HUES48 (cell line): ENCODE data around the gene SLC5A7.

Source experiments
- H3K27ac ChIP-seq: one replicate; pipeline ENCODE4 v1.7.0; 2013; ENCODE audit warnings: low read depth, low read length, inconsistent platforms
- H3K27me3 ChIP-seq: 2 replicates; pipeline ENCODE4 v1.6.1; 2013; ENCODE audit warnings: mild to moderate bottlenecking, low read length; ENCODE audit not compliant: control insufficient read depth, insufficient read depth
- H3K36me3 ChIP-seq: 2 replicates; pipeline ENCODE4 v1.6.1; 2013; ENCODE audit warnings: low read length; ENCODE audit not compliant: control insufficient read depth, insufficient read depth
- H3K4me1 ChIP-seq: 2 replicates; pipeline ENCODE4 v1.6.1; 2013; ENCODE audit warnings: mild to moderate bottlenecking, low read length; ENCODE audit not compliant: control insufficient read depth, insufficient read depth
- H3K4me3 ChIP-seq: 2 replicates; pipeline ENCODE4 v1.5.1; 2013; ENCODE audit warnings: mild to moderate bottlenecking, low read depth, low read length
- H3K9ac ChIP-seq: 2 replicates; pipeline ENCODE4 v1.6.1; 2013; ENCODE audit warnings: mild to moderate bottlenecking, low read depth, low read length, moderate library complexity
- H3K9me3 ChIP-seq: 2 replicates; pipeline ENCODE4 v1.6.1; 2013; ENCODE audit warnings: low read length; ENCODE audit not compliant: control insufficient read depth, insufficient read depth

Gene SLC5A7

GRCh38 chr2:108022628-108023027, 36.3 kb downstream of the SLC5A7 start:
- H3K27me3 ChIP-seq = no peaks in the 10 kb centered on the region
- H3K36me3 ChIP-seq = no peaks in the 10 kb centered on the region
- no peaks in the 10 kb centered on the region for H3K9me3 ChIP-seq
- no peak overlapping the region for H3K27ac ChIP-seq
- H3K9ac ChIP-seq = no peak overlapping the region
- peaks cover 18% of the 10 kb centered on the region for H3K4me1 ChIP-seq
- H3K4me3 ChIP-seq = no peak overlapping the region

- Histone ChIP-seq H3K36me3 (no peaks in the 10 kb centered on the region), H3K4me3 (no peak overlapping the region), H3K27ac (no peak overlapping the region), H3K9ac (no peak overlapping the region), H3K27me3 (no peaks in the 10 kb centered on the region), H3K9me3 (no peaks in the 10 kb centered on the region), H3K4me1 (peaks cover 18% of the 10 kb centered on the region)
Observed at GRCh38 chr2:108023776-108024175, 37.5 kb downstream of the SLC5A7 start.

- H3K9ac ChIP-seq = no peak overlapping the region
- no peaks in the 10 kb centered on the region for H3K36me3 ChIP-seq
- H3K9me3 ChIP-seq = peaks cover 7% of the 10 kb centered on the region; the same call in 1 of the 2 replicates
- H3K4me3 ChIP-seq = no peak overlapping the region
- no peaks in the 10 kb centered on the region for H3K27me3 ChIP-seq
- H3K4me1 ChIP-seq = peaks cover 18% of the 10 kb centered on the region
- peak overlapping the region; percentile 15 for H3K27ac ChIP-seq
Observed at GRCh38 chr2:108026092-108026794, 39.9 kb downstream of the SLC5A7 start.

- no peak overlapping the region for H3K27ac ChIP-seq
- H3K4me1 ChIP-seq = peaks cover 18% of the 10 kb centered on the region
- H3K9me3 ChIP-seq = peaks cover 10% of the 10 kb centered on the region; the same call in 1 of the 2 replicates
- H3K9ac ChIP-seq = no peak overlapping the region
- H3K36me3 ChIP-seq = no peaks in the 10 kb centered on the region
- H3K4me3 ChIP-seq = no peak overlapping the region
- no peaks in the 10 kb centered on the region for H3K27me3 ChIP-seq
Observed at GRCh38 chr2:108029496-108029895, 43.2 kb downstream of the SLC5A7 start.

- no peak overlapping the region for H3K27ac ChIP-seq
- no peak overlapping the region for H3K4me3 ChIP-seq
- peaks cover 10% of the 10 kb centered on the region; the same call in 1 of the 2 replicates for H3K9me3 ChIP-seq
- H3K36me3 ChIP-seq = no peaks in the 10 kb centered on the region
- H3K9ac ChIP-seq = no peak overlapping the region
- peaks cover 18% of the 10 kb centered on the region for H3K4me1 ChIP-seq
- H3K27me3 ChIP-seq = no peaks in the 10 kb centered on the region
Observed at GRCh38 chr2:108029912-108030311, 43.6 kb downstream of the SLC5A7 start.

- no peaks in the 10 kb centered on the region for H3K27me3 ChIP-seq
- no peaks in the 10 kb centered on the region for H3K36me3 ChIP-seq
- H3K4me1 ChIP-seq = peaks cover 7% of the 10 kb centered on the region; the same call in 1 of the 2 replicates
- no peak overlapping the region for H3K27ac ChIP-seq
- no peak overlapping the region for H3K4me3 ChIP-seq
- no peak overlapping the region for H3K9ac ChIP-seq
- H3K9me3 ChIP-seq = peaks cover 10% of the 10 kb centered on the region; the same call in 1 of the 2 replicates
Observed at GRCh38 chr2:108031471-108031941, 45.2 kb downstream of the SLC5A7 start.

- Histone ChIP-seq H3K9ac (no peak overlapping the region), H3K27me3 (no peaks in the 10 kb centered on the region), H3K4me3 (no peak overlapping the region), H3K27ac (no peak overlapping the region), H3K9me3 (peaks cover 10% of the 10 kb centered on the region; the same call in 1 of the 2 replicates), H3K36me3 (no peaks in the 10 kb centered on the region), H3K4me1 (no peaks in the 10 kb centered on the region)
Observed at GRCh38 chr2:108034843-108035242, 48.5 kb downstream of the SLC5A7 start.

GRCh38 chr2:108048752-108049151, 62.4 kb downstream of the SLC5A7 start:
- Histone ChIP-seq H3K9ac (no peak overlapping the region), H3K4me1 (no peaks in the 10 kb centered on the region), H3K36me3 (no peaks in the 10 kb centered on the region), H3K27me3 (no peaks in the 10 kb centered on the region), H3K9me3 (peaks cover 30% of the 10 kb centered on the region), H3K27ac (no peak overlapping the region), H3K4me3 (no peak overlapping the region)

GRCh38 chr2:108058576-108059137, 72.3 kb downstream of the SLC5A7 start:
- Histone ChIP-seq H3K27me3 (no peaks in the 10 kb centered on the region), H3K27ac (no peak overlapping the region), H3K9ac (no peak overlapping the region), H3K9me3 (no peaks in the 10 kb centered on the region), H3K4me3 (no peak overlapping the region), H3K4me1 (no peaks in the 10 kb centered on the region), H3K36me3 (no peaks in the 10 kb centered on the region)

- H3K36me3 ChIP-seq = no peaks in the 10 kb centered on the region
- H3K9ac ChIP-seq = no peak overlapping the region
- H3K4me3 ChIP-seq = no peak overlapping the region
- no peak overlapping the region for H3K27ac ChIP-seq
- no peaks in the 10 kb centered on the region for H3K27me3 ChIP-seq
- no peaks in the 10 kb centered on the region for H3K9me3 ChIP-seq
- H3K4me1 ChIP-seq = no peaks in the 10 kb centered on the region
Observed at GRCh38 chr2:108061439-108062042, 75.2 kb downstream of the SLC5A7 start.
